Suppressor macrophage (primary cell): Measurements from ENCODE around the gene SLC35A2.

Experiments
- DNase-seq, 4 experiments: peaks; one replicate each; pipeline ENCODE4 v3.0.0-alpha.2; 2020 to 2022

The SLC35A2 gene

DNA sequence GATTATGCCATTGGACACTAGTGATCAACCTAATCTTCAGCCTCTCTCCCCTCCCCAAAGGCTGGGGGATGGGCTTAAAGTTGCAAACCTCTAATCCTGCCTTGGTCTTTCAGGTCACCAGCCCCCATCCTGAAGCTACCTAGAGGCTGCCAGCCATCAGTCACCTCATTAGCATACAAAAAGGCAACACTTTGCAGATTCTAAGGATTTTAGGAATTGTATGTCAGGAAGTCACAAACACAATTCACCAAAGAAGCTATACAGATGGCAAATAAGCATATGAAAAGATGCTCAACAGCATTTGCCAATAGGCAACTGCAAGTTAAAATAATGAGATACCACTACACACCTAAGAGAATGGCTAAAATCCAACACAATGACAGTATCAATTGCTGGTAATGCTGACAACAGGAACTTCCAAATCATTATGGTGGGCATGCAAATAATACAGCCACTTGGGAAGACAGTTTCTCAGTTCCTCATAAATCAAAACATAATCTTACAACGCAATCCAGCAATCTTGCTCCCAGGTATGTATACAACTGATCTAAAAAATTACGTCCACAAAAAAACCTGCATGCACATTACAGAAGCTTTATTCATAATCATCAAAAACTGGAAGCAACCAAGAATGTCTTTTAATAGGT lies 16.4 kb upstream of the SLC35A2 start:
- no peak for DNase-seq

DNA sequence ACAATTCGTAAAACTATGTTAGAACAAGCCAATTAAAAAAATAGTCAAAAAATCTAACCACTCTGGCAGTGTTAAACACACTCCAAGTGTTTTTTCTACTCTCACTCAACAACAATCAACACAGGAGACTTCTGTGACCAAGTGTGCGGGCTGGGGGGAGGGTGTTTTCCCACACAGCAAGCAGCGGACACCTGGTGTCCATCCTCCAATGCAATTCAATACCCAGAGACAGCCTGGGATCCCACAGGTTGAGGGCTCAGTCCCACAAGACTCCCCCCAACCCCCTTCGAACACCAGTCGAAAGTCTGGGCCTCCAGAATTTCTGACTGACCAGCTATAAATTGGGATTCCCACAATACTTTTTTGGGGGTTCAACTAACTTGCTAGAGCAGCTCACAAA lies 15.7 kb upstream of the SLC35A2 start:
- no peak for DNase-seq

DNA sequence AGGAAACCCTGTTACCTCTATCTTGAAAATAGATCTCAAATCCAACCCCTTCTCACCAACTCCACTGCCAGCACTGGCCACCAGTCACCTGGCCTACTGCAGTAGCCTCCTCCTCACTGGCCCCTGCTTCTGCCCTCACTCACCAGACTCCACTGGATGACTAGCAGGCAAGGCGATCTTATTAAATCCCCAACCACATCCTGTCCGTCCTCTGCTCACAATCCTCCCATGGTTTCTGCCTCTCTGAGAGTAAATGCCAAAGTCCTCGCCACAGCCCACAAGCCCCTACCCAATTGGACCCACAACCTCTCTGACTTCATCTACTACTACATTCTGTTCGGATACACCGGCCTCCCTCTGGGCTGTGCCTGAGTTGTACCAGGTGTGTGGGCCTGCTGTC lies 12.8 kb upstream of the SLC35A2 start:
- no peak for DNase-seq

DNA sequence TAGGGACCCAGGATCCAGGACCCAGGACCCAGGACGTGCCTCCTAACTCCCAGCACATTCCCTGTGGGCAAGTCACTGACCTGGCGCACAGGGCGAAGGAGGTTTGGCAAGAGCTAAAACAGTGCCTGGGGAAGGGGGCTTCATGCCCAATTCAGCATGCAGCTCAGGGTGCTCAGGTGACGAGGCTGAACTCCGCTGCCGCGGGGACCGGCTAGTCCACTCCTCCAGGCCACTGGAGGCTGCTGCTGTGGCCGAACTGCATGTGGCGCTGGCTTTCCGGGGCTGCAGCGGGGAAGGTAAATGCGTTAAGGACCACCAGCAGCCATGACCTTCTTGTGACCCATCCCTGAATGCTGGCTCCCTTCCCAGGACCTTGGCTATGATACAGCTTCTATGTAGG lies 12.3 kb upstream of the SLC35A2 start:
- DNase-seq: no peak

DNA sequence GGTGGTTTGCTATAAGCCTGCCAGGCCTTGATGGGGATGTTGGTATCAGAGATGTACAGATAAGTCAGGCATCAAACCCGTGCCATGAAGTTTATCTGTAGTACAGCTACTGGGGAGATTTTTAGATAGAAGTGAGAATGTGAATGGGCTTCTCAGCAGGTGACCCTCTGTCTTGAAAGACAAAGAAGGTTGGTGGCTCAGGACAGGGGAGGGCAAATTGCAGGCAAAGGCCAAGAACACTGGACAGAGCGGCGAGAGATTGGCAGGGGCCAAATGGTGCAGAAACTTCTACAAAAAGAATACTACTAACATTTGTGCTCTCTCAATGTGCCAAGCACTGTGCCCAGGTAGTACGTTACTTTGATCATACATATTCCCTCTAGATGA lies 9.3 kb upstream of the SLC35A2 start:
- no peak for DNase-seq

DNA sequence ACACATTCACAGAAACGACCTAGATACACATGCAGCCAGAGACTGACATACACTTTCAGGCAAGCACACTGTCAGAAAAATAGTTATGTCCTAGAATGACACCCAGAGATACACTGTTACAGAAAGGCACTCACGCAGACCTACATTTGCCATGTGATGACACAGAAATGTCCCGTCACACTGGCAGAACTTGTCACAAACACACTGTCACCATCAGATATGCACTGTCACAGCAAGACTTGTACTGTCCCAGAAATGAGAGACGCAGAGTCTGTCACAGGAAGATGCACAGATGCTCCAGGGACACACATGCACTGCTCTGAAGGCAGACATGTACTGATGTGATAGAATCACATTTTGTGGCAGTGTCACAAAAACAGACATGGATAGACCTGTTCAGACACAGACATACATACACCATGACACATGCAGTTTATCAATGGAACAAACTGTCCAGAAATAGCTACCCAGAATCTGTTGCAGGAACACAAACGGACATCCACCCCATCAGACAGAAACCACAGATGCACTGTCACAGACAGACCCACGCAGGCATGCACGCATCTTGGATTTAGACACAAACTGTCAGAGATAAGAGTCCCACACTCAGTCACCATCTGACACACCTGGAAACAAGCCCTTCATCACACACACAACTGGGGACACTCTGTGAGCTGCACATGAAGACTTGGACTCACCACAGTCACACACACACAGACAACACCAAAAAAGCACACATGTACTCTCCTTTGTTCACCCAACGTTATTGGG lies 8.7 kb upstream of the SLC35A2 start:
- DNase-seq: no peak

DNA sequence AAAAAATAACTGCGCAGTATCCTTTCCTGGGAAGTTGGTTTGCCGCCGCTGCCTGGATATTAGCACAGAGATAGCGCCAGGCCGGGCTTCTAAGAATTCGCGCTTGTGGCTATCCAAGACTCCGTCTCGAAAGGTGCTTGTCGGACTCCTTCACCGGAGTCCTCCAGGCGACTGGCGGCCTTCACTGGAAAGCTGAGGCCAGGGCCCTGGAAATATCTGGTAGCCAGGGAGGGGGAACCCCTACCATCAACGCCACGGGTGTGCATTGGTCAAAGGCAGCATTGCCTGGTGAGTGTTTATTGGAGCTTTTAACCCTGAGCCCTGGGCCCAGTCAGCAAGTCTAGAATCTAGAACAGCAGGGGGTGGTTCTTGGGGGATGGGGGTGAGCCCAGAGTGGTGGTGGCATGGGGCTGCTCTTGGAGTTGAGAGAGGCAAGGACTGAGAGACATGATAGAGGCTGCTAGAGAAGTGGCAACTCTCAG lies 8.0 kb upstream of the SLC35A2 start:
- DNase-seq: peak in 2 of 4 experiments; percentile 15 to 26

DNA sequence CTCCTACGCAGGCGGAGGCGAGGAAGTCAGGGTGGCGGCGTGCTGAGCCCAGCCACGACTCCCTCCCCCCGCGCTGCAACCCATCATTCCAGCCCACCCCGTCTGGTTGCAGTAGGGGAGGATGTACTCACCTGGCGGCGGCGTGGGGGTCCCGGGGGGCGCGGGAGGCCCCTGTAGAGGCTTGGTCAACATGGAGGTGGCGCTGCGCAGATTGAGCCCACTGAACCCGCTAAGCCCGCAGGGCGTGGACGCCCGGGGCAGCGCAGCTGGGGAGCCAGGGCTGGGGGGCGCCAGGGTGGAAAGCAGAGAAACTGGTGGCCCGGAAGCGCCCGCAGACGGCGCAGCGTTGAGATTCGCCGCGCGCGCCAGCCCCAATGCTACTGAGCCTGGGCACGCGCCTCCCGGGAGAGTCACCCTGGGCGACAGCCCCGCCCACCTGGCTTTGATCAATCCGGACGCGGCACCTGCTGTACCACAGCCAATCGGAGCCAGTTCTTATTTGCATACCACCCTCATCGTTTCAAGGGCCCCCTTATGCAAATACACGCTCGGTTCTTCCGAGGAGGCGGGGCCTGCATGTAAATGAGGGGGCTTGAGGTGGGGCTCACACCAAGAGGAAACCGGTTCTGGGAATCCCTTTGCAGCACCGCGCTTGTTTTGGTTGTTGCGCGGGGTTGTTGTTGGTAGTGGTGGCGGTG lies 7.3 kb upstream of the SLC35A2 start, which contains the start of gene PIM2:
Gene PIM2, minus strand, starts transcription at position 382 of the 698 bp plus-strand sequence. Its CDS starts 190 bp downstream, at position 192.
- peak; percentile 86 to 93 (median 92) for DNase-seq

DNA sequence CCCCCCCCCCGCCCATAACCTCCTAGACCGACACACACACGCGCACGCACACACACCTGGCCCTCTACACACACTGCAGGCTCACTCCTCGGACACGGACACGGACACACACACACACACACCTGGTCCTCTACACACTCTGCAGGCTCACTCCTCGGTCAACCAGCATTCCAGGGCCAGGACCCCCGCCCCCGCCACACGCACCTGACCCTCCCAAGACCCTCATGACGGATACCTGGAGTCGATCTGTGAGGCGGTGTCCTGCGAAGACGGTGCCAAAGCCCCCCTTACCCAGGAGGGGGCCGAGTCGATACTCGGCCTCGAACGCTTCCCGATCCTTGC lies 6.8 kb upstream of the SLC35A2 start:
- no peak for DNase-seq

DNA sequence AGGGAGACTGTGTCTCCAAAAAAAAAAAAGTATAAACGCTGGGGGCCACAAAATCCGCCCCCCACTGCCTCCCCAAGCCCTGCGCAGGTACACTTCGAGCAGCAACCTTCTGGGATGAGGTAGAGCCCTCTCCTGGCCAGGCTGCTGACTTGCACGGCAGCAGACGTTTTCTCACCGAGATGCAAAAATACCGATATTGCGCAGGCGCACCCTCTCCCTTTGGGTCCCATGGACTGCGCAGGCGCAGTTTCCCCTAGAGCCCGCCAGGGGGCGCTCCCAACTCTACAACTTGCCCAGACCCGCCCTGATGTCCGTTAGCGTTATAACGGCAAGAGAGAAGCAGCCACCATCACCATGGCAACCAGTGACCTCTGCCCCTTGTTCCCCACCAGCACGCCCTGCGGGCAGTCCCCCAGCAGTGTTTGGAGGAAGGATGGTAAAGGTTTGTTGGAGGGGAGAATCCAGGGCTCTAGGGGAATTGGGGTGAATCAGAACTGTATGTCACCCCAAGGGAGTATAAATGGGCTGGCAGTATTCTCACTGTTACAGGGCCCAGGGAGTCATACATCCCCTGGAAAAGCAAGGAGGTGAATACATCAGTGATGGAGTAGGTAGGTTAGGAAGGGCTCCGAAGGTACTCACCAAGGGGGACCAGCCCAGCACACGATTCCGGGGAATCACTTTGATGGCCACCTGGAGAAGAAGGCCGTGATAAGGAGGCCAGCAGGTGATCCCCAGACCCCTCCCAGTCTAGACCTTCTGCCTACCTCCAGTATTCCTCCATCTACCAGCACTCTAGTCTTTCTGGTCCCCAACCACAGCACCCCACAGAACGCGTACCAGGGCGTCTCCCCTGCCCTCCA lies 5.9 kb upstream of the SLC35A2 start:
- peak; percentile 90 to 92 (median 90) for DNase-seq

DNA sequence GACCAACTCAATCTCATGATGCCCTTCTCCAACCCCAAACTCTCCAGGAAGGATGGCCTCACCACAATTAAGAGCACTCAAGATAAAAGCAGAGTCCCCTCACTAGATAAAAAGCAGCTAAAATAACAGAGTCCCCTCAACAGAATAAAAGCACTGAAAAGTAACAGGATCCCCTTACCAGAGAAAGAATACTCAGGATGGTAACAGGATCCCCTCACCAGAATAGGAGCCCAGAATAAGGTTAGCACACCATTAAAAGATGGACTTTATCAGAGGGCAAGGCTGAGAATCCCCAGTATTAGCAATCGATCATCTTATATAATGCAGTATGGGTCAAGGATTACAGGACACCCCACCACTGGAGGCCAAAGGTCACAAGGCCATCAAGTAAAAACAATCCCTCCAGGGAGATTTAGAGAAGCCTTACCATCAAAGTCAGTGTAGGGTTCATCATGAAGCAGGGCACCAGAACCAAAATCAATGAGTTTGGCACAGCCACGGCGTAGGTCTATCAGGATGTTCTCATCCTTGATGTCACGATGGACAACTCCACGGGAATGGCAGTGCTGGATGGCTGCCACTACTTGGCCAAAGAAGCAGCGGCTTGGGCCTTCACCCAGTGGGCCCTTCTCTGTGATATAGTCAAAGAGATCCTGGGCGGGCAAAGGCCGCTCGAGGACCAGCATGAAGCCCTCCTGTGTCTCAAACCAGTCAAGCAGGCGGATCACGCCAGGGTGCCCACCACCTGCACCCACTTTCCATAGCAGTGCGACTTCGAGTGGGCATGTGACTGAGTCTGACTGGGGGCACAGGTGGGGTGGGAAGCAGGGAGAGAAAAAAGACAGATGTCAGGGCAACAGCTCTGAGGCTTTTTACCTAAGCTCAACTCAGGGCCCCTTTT lies 3.4 kb upstream of the SLC35A2 start:
- no peak for DNase-seq

DNA sequence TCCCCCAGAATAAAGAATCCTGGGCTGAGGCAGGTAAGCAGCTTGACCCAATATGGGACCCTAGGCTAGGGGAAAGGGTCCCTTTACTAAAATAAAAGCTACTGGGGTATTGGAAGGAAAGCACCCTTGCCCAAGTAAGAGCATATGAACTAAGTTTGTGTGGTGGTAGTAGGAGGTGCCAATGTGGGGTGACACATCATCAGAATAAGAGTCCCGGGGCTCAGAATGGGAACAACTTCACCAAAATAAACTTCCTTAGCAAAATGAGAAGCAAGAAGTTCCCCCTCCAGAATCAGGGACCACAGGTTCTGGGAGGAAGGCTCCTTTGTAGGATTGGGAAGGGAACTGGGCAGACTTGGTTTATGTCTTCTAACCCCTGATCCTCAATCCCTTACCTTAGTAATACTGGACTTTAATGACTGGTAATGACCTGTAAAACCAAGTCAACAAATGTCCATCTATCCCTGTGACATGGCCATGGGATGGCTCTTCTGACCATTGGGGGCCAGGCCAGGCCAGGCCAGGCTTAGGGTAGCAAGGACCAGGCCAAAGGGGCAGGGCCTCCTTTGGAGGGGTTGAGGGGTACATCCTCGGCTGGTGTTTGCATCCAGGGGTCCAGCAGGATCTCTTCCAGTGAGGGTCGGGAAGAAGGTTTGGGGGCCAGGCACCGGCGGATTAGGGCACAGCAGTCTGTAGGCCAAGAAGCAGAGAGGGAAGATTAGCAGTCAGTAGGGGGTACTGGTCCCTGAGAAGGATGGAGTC lies 2.3 kb upstream of the SLC35A2 start:
- DNase-seq: peak; percentile 17 to 56 (median 46)

DNA sequence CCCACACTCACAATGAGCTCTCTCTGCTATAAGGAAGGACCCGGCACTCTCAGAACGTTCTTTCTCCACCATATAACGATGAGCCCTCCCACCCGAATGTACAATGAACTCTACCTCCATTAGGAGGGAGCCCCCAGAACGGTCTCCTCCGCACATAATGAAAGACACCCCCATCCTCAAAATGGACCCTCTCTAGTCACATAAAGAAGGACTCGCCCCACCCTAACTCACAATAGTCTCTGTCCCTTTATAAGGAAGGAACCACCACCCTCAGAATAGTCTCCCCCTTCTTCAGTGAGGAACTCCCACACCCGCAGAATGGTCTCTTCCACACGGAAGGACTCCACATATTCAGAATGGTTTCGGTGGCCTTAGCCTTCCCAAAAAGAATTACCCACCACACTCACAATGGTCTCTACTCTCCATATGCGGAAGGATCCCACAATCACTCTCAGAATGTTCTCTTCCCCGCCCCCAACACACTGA lies 477 bp downstream of the SLC35A2 start:
- DNase-seq: peak; percentile 26 to 63 (median 46)

DNA sequence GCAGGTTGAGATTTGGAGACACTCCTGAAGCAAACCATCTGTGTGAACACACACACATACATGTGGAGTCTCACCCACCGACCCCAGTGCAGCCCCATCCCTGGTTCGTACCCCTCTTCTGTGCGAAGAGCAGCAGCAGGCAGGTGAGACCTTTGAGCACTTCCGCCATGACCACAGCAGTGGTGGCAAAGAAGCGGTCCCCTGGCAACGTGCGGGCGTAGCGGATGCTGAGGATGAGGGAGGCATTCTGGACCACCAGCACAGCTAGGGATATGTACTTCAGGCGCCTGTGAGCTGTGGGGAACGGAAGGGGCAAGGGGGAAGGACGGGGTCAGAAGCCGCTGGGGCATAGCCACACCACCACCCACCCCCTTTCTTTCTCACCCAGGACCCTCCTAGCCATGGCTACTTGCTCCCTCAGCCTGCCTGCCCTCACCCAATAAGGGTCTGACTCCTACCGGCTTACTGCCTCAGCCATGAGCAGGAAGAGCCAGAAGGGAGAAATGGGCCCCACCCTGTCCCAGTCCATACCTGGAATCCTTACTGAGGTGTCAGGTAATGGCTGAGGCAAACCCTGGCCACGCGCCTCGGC lies 1.6 kb downstream of the SLC35A2 start:
- DNase-seq: no peak

DNA sequence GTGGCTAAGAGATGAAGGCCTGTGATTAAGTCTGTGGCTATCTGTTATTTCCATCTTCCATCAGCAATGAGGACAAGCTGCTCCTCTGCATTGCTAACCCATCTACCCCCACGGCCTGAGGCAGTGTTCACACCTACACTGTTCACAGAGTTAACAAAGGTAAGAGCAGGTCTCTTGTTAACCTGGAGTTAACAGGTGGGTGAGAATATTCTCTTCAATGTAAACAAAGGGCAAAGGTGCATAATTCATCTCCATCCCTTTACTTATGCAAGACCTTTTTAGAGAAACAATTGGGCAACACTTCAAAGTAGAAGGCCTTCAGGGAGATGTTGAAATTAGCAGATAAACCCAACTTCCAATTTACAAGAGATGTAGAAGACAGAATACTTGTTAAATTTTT lies 2.8 kb downstream of the SLC35A2 start:
- no peak for DNase-seq

DNA sequence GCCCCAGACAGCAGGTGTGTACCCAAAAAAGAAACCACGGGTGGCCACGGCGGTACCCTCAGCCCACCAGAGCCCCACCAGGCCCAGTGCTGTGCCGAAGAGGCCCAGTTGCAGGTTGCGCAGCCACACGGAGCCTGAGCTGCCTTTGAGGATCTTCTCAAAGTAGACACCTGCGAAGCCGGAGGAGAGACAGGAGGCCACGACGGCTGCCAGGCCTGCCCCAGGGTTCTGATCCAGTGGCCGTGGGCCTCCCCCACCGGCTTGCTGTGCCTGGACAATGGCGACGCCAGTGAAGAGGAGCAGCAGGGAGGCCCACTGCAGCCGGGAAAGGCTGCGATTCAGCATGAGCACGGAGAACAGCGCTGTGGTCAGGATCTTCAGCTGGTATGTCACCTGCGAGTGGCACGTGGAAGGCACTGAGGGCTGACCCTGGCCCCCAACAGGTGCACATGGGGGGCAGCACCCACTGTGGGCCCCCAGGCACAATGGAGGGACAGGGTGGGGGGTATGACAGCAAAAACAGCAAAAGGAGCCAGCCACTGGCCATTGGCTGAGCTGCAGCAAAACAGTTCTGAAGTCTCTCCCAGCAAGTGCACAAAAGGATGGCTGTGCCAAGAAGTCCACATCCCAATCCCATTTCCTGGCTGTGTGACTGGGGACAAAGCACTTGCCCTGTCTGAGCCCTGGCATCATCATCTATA lies 6.2 kb downstream of the SLC35A2 start:
- DNase-seq: no peak

DNA sequence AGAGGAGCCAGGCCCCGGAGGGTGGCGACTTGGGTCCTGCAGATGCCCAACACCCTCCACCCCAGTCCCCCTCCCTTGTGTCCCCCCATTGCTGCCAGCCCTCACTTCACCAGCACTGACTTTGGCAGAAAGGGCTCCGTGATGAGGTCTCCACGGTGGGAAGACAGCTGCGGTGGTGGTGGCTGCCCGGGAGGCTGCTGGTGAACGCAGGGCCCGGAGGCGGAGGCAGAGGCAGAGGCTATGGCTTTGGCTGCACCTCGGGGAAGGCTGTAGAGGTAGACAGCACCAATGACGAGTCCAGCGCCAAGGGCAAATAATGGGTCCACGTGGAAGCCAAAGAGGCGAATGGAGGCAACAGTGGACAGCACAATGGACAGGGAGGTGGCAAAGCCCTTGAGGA lies 6.8 kb downstream of the SLC35A2 start:
- no peak for DNase-seq

DNA sequence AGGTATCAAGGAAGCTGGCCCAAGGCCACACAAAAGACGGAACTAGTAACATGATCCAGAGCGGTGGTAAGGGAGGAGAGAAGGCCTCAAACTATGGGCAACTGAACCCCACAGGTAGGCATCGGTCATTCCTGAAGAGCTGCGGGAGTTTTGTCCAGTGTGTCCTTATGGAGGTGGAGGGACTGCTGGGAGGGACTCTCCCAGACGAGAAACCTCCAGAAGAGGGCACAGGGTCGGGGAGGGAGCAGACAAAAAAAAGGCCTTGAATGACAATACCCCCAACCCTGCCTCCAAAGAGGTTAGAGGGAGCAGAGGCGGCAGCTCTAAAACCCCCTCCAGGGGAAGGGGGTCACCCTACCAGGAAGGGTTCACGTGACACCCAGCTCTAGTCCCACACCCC lies 7.3 kb downstream of the SLC35A2 start:
- DNase-seq: no peak

DNA sequence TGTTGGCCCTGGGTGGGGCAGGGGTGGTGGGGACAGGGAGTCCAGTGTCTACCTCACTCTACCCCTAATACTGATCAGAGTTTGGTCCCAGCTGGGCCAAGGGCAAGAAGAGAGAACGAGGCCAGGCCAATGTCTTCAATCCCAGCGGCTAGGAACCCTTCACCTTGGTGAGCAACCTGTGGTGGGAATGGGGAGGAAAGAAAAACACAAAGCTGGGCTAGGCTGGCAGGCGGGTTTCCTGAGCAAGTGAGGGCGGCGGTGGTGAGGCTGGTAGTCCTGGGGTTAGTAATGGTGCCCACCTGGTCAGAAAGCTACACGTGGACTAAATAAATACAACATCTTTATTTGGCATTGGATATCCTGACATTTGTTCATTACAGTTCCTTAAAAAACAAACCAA lies 8.2 kb downstream of the SLC35A2 start:
- no peak for DNase-seq

DNA sequence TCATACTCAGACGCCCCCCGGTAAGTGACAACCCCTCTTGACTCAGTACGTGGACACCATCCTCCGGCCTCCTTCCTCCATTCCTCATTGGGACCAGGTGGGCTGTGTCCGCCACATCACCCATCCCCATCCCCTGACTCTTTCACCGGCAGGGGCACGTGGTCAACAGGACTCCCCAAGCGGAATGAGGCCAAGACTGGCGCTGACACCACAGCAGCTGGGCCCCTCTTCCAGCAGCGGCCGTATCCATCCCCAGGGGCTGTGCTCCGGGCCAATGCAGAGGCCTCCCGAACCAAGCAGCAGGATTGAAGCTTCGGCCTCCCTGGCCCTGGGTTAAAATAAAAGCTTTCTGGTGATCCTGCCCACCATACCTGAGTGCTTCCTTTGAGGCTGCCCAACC lies 8.7 kb downstream of the SLC35A2 start:
- no peak for DNase-seq
